Fibroblast of lung (primary cell): ENCODE data around the gene CTDP1.

ENCODE experiments used
- CTCF ChIP-seq, 2 donors: IDR thresholded peaks in 1 of 2; conservative IDR thresholded peaks in 1 of 2; 1 replicate in 1 of 2; 2 replicates in 1 of 2; pipeline ENCODE4 v1.5.1; 2011 to 2012; ENCODE audit warnings: low read length in 2 of 2, control low read depth in 1 of 2, inconsistent platforms in 1 of 2, low read depth in 1 of 2, mild to moderate bottlenecking in 1 of 2
- EZH2 ChIP-seq: IDR thresholded peaks from 2 replicates; pipeline ENCODE4 v1.5.1; 2012; ENCODE audit warnings: low read length, control low read depth, mild to moderate bottlenecking; ENCODE audit errors: missing control alignments

GRCh38 chr18:79699653-79700052 lies 20.1 kb downstream of the CTDP1 start:
- TF ChIP-seq CTCF (conservative IDR thresholded peaks at IDR 0.05 in 1 of 2, IDR thresholded peaks at IDR 0.05 in 1 of 2; ENCODE audit: low read depth in 1 of 2, low read length in 2 of 2) = no peak
- TF ChIP-seq EZH2 = no peak
